GM19239 (cell line): ENCODE measurements around the gene CD300LG.
"Not testable (repeated sequence)": the region's sequence is repeated elsewhere in the genome, so short reads cannot be mapped to it uniquely, and the experiment has no call there.

Experiments used
- DNase-seq: peaks from one replicate; pipeline ENCODE4 v3.0.0; 2011; ENCODE audit warnings: low spot score; ENCODE audit not compliant: insufficient read length
- FAIRE-seq: peaks from 2 replicates; lab custom pipeline; 2011; peaks lifted over from hg19 to GRCh38; lab: Jason Lieb, UNC

The CD300LG gene

DNA sequence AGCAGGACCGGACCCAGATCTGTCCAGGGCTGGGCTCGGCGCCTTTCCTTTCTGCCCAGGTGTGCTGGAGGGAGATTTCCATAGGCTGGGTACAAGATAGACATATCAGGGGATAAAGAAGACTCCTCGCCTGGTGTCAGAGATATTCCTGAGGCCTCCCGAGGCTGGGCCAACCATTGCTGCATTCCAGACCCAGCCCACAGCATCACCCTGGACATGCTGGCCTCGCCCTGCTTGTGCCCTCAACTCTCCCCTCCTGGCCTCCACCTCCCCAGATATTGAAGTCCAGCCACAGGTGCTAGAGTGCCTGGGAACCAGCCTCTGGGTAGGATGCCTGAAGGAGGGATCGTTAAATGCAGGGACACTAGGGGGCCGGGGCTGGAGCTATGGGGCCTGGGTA is 2.1 kb downstream of the CD300LG start:
- DNase-seq (no peak), FAIRE-seq (no peak)

DNA sequence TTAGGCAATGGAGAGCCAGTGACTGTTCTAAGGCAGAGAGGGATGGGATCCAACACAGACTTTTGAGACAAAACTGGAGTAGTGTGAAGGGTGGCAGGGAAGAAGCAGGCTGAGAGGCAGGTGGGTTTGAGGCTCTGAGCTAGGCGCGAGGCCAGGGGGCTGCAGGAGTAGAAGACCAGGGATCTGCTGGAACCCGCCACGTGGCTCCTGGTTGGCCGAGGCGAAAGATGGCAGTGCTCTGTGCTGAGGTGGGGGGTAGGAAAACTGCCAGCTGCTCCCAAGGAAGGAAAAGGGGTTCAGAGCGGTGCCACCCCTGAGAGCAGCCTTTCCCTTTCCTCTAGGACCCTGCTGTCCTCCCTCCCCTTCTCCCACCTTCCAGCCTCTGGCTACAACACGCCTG is 5.6 kb downstream of the CD300LG start:
- DNase-seq (no peak), FAIRE-seq (no peak)

DNA sequence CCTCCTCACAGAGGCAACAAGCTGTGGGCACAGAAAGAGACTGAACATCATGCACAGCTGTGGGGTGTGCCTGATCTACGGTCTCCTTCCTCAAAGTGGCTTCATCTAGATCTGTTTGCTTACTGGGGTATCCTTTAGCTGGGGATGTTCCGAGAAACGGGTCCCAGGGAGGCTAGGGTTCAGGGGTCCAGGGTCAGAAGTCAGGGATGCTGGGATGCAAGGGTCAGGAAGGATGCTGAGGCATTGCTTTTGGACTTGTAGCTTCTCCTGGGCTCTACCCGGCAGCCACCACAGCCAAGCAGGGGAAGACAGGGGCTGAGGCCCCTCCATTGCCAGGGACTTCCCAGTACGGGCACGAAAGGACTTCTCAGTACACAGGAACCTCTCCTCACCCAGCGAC is 6.6 kb downstream of the CD300LG start:
- DNase-seq: no peak
- FAIRE-seq: no peak

DNA sequence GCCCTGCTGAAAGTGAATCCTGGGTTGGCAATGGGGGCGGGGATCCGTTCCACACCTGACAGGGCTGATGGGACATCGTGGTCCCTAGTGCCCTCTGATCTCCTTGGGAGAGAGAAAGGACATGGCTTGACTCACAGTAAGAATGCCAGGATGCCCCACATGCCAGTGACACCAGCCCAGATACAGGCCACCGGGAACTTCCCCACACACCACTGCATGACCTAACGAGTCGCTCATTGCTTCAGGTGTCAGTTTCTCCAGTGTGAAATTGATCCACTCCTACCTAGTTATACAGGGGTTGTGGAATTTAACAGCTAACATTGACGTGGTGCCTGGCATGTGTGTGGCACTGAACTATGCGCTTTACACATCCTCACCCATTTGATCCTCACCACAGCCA is 7.5 kb downstream of the CD300LG start:
- DNase-seq (no peak), FAIRE-seq (no peak)

DNA sequence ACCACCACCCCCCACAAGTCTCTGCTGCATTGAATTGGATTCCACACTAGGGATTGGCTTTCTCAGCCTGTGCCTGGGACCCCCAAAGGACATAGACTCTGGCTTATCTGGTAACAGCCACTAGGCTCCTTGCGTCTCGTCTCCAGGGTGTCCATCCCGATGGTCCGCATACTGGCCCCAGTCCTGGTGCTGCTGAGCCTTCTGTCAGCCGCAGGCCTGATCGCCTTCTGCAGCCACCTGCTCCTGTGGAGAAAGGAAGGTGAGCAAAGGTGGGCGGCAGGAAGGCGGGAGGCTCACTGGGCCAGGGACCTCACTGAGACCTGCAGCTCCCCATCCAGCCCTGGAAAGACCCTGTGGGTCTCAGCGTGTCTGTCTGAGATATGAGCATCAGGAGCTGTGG is 8.1 kb downstream of the CD300LG start:
- DNase-seq (no peak), FAIRE-seq (no peak)

DNA sequence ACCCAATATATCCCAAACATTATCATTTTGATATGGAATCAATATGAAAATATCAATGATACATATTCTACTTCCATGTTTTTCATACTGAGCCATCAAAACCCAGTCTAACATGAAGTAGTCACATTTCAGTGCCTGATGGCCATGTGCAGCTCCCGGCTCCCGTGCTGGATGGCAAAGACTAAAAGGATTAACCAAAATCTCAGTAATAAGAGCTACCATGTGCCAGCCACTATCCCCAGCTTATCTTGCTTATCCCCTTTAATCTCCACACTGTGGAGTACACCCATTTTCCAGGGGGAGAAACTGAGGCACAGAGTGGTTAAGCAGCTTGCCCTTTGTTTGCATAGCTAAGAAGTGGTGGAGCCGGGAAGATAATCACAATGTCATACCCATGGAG is 9.2 kb downstream of the CD300LG start:
- FAIRE-seq: no peak
- DNase-seq: no peak

DNA sequence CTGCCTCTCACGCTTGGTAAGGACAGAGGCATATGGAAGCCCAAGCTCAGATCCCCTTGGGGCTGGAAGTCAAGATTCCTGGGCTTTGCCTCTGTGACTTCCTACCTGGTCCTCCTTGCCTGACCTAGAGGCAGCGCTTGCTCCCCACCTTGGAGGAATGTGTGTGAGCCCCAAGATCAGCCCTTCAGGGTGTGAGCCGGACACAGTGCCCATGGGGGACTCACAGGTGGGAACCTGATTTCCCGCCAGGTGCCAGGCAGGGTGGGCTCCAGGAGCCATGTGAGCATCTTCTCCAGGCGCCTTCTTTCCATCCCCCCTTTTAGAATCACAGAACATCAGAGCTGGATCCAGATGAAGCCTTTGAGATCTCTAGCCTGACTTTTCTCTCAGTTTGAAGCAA is 10.2 kb downstream of the CD300LG start:
- no peak for DNase-seq
- FAIRE-seq: no peak

DNA sequence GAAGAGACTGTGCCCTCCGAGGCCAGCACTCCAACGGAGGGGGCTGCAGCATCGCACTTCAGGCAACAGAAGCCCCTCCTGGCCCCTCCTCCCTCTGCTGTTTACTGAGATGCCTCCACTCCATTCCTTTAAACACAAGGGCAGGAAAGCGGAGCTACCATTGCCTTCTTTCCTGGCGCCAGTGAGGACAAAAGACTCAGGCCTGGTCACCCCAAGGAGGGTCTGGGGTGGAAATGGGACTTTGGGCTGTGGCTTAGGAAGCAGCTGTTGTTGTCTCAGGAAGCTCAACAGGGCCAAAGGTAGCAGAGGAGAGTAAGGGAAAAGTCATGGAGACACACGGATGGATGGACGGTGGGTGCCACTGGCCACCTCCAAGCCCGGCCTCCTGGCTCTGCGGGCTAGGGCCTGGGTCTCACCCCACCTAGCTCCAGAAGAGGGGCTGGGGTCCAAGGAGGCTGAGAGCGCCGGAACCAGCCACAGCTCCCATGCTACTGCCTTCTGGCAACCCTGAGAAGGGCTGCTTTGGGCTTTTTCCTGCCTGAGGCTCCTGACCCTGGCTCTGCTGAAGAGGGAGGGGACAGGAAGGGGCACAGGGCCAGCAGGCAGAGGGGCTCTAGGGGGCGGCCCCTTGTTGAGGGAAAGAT is 11.1 kb downstream of the CD300LG start:
- FAIRE-seq: no peak
- no peak for DNase-seq

DNA sequence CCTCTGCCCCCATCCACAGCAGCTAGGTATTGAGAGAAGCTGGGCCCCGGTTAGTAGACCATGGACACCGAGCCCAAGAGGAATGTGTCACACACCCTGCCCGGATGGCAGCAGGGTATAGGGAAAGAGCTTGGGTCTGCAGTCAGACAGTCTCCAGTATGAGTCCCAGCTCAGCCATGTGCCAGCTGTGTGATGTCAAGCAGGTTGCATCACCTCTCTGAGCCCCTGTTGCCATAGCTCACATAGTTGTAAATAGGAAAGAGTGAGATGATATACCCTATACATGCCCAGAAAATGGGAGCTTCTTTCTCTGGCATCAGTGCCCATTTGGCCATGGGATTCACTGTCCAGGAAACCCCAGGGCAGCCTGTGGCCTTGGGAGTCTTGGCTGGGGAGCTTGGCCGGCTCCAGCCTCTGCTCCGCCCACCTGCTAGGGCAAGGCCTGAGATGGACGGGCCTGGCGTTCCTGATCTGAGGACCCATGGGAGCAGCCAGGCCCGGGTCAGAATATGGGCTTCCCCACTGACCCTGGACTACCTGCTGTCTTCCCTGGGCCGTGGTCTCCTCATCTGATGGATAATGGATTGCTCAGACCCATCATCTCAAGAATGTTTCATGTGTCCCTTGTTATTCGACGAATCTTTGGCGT is 13.2 kb downstream of the CD300LG start:
- DNase-seq (no peak), FAIRE-seq (no peak)

DNA sequence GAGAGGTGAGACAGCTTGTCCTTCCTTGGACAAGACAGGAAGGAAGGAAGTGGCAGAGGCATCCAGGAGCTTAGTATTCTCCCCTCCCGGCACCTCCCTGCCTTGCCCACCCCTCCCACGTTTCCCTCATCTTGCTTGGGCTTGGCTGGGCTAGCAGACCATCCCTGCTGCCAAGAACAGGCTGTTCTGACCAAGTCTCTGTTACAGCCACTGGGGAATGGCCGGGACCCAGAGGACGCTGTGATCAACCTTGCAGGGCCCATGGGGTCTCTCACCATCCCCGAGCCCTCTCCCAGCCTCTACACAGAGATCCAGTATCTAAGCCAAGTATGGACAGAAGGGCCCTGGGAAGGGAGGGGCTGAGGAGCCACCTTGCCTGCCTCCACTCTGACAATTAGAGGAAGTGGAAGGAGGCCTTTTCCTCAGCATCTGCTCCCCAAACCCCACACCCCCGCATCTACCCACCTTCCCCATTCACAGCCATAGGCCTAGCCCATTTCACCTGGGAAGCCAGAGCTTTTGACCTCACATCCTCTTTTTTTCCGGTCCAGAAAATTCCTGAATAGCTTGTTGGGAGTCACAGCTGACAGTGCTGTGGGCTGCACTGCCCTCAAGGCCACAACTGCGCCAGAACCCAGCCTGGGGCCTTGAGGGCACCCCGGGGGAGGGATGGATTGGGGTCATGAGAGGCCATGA is 14.1 kb downstream of the CD300LG start:
- DNase-seq: no peak
- FAIRE-seq: no peak

DNA sequence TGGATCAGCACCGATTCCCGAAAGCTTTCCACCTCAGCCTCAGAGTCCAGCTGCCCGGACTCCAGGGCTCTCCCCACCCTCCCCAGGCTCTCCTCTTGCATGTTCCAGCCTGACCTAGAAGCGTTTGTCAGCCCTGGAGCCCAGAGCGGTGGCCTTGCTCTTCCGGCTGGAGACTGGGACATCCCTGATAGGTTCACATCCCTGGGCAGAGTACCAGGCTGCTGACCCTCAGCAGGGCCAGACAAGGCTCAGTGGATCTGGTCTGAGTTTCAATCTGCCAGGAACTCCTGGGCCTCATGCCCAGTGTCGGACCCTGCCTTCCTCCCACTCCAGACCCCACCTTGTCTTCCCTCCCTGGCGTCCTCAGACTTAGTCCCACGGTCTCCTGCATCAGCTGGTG is 15.0 kb downstream of the CD300LG start:
- DNase-seq: no peak
- no peak for FAIRE-seq

DNA sequence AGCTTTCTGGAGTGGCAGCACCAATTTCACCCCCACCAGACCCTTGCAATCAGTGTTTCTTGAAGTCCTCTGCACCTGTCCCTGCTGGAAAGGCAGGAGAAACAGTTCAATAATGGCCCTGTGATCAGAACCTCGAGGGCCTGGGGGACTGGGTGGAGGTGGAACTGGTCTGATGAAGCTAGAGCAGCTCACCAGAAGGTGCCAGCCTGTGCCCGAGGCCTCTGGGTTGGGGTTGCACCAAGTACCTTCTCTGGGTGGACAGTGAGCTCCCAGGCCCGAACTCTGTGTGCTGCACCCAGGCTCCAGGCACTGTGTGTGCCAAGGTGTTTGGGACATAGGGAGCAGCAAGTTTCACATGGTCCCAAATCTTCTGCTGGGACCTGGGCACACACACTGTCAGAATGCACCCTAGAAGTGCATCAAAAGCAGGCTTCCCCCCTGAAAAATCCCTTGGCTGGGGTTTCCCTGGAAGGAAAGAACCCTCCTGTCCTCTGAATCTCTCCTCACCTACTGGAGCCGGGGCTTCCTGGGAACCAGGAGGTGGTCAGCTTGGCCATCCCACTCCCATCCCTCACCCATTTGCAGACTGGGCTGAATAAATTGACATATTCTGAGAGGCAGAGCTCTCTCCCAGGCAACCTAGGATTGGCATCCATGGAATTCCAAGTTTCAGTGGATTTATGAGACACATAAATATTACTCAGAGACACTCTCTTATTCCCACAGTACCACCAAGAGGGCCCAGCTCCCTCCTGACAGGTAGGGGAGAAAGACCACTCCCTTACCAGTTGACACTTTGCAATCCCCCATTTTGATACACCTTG is 17.4 kb downstream of the CD300LG start:
- FAIRE-seq: no peak

DNA sequence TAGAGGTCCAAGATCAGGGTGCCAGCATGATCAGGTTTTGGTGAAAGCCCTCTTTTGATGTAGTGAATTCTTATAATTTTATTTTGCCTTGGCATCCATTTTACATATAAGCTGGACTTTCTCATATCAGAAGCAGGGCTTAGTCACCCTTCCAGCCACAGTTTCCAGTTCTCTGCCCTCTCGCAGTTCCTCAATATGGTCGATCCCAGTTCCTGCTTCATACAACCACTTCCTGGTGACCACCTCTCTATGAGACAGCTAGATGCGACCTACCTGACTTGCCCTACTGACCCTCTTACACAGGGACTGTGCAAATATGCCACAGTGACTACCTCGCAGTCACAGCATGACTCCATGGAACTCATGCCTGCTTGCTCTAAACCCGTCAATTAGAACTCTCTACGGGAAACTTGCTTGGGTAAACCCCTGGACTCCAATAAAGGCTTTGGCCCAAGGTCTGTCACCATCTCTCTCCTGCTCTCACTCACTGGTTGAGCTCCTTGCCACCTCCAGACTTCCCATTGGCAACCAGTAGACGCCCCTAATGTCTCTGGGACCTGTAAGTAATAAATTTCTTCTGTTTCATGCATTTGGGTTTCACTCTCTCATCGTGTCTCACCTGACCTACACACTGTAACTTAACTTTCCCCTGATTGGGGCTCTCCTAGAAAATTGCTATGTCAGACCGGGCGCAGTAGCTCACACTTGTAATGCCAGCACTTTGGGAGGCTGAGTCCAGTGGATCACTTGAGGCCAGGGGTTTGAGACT is 21.4 kb downstream of the CD300LG start:
- DNase-seq: no peak
- FAIRE-seq: no peak

More for the DNA sequence above, 17.4 kb downstream of the CD300LG start:
- no peak for DNase-seq

DNA sequence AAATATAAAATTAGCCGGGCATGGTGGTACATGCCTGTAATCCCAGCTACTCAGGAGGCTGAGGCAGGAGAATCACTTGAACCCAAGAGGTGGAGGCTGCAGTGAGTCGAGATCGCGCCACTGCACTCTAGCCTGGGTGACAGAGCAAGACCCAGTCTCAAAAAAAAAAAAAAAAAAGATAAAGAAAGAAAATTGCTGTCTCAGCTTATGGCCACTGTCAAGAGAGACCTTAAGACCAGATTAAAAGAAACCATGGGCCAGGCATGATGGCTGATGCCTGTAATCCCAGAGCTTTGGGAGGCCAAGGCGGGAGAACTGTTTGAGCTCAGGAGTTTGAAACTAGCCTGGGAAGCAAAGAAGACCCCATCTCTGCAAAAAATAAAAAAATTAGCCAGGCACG is 22.1 kb downstream of the CD300LG start:
- not testable (repeated sequence) for DNase-seq, FAIRE-seq

DNA sequence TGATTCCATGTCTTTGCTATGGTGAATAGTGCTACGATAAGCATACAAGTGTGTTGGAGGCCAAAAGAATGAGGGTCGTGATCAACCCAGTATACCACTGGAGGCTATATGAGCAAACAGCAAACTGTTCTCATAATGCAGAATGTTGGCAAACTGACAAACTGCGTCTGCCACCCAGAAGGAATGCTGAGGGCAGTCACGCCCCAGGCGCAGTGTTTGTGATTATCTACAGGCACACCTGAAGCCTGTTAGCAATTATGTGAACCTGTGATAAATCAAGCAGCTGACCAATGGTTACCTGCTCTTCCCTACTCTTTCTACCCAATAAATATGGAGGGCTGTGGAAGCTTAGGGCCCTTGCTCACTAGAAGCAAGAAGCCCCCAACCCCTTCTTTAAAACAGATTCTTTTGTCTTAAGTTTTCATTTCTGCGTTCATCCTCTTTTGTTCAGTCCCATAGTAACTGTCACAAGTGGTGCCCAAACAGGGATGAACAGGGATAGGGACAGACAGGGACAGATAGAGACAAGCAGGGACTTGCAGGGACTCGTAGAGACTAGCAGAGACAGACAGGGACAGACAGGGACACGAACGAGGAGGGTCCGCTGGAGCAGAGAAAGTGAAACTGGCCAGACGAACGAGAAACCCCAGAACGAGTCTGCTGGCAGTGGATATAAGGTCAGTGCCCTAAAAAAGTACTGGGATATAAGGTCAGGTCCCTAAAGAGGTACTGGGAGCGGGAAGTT is 25.1 kb downstream of the CD300LG start:
- DNase-seq (no peak), FAIRE-seq (no peak)

DNA sequence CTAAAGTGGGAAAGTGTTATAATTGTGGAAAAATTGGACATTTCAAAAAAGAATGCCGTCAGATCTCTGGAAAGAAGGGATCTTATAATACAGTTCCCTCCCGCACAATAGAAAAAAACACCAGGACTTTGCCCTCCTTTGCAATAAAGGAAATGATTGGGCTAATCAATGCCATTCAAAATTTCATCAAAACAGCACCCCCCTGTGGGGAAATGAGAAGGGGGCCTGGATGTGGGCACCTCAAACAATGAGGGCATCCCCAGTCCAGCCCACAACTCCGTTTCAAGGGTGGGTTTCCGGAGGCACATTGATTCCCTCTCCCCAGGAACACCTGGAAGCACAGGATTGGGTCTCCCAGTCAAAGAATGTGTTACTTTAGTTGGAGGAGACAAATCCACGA is 26.1 kb downstream of the CD300LG start:
- DNase-seq (no peak), FAIRE-seq (no peak)

DNA sequence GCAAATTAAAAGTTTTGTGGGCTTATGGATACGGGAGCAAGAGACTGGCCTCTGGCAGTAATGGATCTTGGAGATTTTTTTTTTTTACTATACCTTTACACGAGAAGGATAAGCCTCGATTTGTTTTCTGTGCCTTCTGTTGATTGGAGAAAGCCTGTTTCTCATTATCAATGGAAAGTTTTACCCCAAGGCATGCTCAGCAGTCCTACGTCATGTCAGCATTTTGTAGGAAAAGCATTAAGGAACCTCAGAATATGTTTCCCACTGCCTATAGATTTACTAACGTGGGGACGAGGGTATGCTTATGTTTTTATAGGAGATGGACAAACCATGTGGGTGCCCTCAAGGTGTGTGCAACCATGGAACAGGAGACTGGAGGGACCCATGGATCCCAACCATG is 26.8 kb downstream of the CD300LG start:
- no peak for FAIRE-seq
- no peak for DNase-seq

DNA sequence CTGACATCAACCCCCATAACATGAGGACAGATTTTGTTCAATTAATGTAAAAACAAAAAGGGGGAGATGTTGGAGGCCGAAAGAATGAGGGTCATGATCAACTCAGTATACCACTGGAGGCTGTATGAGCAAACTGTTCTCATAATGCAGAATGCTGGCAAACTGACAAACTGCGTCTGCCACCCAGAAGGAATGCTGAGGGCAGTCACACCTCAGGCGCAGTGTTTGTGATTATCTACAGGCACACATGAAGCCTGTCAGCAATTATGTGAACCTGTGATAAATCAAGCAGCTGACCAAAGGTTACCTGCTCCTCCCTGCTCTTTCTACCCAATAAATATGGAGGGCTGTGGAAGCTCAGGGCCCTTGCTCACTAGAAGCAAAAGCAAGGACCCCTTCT is 27.3 kb downstream of the CD300LG start:
- DNase-seq (no peak), FAIRE-seq (no peak)

DNA sequence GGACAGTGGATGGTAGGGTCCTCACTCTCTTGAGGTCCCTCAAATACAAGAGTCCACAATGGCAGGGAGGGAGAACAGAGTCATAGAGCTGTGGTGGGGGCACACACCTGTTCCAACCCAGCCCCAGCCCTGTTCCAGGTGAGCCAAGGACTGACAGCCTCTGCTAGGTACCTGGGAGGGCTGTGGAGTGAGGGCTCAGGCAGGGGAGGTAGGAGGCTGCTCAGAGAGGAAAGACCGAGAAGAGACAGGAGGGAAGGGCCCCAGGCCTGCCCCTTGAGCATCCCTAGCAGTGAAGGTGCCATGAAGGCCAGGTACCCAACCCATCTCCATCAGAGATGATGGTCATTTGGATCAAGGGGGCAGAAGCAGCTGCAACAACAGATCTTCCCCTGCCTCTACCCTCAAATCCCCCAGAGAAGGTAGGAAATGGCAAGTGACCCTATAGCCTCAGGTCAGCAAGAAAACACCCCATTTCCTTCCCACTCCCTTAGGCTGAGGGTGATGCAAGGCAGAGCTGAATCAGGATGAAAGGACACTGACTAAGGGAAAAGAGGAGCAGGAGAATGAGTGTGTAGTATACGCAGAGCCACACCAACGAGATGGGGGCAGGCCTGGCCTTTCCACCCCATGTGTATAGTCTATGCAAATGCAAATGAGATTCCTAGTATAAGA is 28.6 kb downstream of the CD300LG start:
- no peak for FAIRE-seq

More for the DNA sequence above, 28.6 kb downstream of the CD300LG start:
- no peak for DNase-seq
